ENCODE data around the gene SNCAIP.

GRCh38 chr5:122439645-122440044 is 127.6 kb downstream of the SNCAIP start:
- TF ChIP-seq CTCF (IDR thresholded peaks at IDR 0.05) (no peak), POLR2AphosphoS5 (IDR thresholded peaks at IDR 0.05; ENCODE audit: insufficient read depth in 1 of 2, low read depth in 1 of 2) (no peak)
